ENCODE data around the gene PTPRCAP. TPM values are rescaled to one million over a fixed set of nuclear protein-coding genes. Genes with fewer than 3 reads are reported as not detected.

PTPRCAP gene
- total and polyA plus RNA-seq, 10 of the 15 experiments (the other 5 are each of a cell fraction or from before 2014, with no cell fraction given): 4.7 to 266 (median 125) TPM

DNA sequence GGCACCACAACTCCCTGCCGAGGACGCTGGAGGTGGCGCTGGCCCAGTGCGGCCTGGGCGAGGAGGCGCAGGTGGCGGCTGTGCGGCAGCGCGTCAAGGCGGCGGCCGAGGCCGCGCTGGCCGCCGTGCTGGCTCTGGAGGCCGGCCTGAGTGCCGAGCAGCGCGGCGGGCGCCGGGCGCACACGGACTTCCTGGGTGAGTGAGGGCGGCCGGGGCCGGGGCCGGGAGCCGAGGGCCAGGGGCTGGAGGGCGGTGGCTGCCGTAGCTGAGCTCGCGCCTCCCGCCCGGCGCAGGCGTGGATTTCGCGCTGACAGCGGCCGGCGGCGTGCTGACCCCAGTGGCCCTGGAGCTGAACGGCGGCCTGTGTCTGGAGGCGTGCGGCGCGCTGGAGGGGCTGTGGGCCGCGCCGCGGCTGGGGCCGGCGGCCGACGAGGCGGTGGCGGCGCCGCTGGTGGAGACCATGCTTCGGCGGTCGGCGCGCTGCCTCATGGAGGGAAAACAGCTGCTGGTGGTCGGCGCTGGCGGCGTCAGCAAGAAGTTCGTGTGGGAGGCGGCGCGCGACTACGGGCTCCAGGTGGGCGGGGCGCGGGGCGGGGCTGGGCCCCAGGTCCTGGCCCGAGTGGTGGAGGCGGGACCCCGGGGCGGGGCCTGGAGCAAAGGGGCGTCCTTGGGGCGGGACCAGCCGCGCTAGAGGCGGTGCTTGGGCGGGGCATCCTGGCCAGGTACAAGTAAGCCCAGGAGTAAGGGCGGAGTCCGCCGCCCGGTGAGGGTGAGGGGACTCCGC, 16.6 kb downstream of the PTPRCAP start (continued):
- TF ChIP-seq, protein P1, sequence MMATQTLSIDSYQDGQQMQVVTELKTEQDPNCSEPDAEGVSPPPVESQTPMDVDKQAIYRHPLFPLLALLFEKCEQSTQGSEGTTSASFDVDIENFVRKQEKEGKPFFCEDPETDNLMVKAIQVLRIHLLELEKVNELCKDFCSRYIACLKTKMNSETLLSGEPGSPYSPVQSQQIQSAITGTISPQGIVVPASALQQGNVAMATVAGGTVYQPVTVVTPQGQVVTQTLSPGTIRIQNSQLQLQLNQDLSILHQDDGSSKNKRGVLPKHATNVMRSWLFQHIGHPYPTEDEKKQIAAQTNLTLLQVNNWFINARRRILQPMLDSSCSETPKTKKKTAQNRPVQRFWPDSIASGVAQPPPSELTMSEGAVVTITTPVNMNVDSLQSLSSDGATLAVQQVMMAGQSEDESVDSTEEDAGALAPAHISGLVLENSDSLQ (IDR thresholded peaks at IDR 0.05): peak; percentile 48
- peak; percentile 94 for TF ChIP-seq NR2F1 (conservative IDR thresholded peaks at IDR 0.05)
- TF ChIP-seq EGR1 (IDR thresholded peaks at IDR 0.05; ENCODE audit: borderline replicate concordance in 1 of 2, low read depth in 2 of 2, low read length in 2 of 2): peak in 1 of 2 experiments; percentile 49; a peak in 1 of 3 replicates
- TF ChIP-seq HDAC2 (IDR thresholded peaks at IDR 0.05): no peak
- TF ChIP-seq FOS (IDR thresholded peaks at IDR 0.05; ENCODE audit: borderline replicate concordance, extremely low read depth, insufficient read length): no peak
- no peak for TF ChIP-seq KDM1A (IDR thresholded peaks at IDR 0.05; ENCODE audit: borderline replicate concordance)
- no peak for TF ChIP-seq NRF1 (conservative IDR thresholded peaks at IDR 0.05; ENCODE audit: low read depth, low read length)
- TF ChIP-seq, protein P2, sequence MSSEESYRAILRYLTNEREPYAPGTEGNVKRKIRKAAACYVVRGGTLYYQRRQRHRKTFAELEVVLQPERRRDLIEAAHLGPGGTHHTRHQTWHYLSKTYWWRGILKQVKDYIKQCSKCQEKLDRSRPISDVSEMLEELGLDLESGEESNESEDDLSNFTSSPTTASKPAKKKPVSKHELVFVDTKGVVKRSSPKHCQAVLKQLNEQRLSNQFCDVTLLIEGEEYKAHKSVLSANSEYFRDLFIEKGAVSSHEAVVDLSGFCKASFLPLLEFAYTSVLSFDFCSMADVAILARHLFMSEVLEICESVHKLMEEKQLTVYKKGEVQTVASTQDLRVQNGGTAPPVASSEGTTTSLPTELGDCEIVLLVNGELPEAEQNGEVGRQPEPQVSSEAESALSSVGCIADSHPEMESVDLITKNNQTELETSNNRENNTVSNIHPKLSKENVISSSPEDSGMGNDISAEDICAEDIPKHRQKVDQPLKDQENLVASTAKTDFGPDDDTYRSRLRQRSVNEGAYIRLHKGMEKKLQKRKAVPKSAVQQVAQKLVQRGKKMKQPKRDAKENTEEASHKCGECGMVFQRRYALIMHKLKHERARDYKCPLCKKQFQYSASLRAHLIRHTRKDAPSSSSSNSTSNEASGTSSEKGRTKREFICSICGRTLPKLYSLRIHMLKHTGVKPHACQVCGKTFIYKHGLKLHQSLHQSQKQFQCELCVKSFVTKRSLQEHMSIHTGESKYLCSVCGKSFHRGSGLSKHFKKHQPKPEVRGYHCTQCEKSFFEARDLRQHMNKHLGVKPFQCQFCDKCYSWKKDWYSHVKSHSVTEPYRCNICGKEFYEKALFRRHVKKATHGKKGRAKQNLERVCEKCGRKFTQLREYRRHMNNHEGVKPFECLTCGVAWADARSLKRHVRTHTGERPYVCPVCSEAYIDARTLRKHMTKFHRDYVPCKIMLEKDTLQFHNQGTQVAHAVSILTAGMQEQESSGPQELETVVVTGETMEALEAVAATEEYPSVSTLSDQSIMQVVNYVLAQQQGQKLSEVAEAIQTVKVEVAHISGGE (CRISPR knock-in tag; IDR thresholded peaks at IDR 0.05): no peak
- TF ChIP-seq SP1 (IDR thresholded peaks at IDR 0.05; ENCODE audit: low read depth, low read length): peak; percentile 15
- no peak for TF ChIP-seq SMC3 (IDR thresholded peaks at IDR 0.05; ENCODE audit: borderline replicate concordance, low read length)
- no peak for TF ChIP-seq CHD1 (IDR thresholded peaks at IDR 0.05; ENCODE audit: low read depth, low read length)
- TF ChIP-seq RCOR1 (conservative IDR thresholded peaks at IDR 0.05; ENCODE audit: low read depth, low read length): no peak
- TF ChIP-seq BRCA1 (IDR thresholded peaks at IDR 0.05; ENCODE audit: low read depth, low read length): no peak
- TF ChIP-seq FOXK2 (IDR thresholded peaks at IDR 0.05): no peak
- TF ChIP-seq, protein P3, sequence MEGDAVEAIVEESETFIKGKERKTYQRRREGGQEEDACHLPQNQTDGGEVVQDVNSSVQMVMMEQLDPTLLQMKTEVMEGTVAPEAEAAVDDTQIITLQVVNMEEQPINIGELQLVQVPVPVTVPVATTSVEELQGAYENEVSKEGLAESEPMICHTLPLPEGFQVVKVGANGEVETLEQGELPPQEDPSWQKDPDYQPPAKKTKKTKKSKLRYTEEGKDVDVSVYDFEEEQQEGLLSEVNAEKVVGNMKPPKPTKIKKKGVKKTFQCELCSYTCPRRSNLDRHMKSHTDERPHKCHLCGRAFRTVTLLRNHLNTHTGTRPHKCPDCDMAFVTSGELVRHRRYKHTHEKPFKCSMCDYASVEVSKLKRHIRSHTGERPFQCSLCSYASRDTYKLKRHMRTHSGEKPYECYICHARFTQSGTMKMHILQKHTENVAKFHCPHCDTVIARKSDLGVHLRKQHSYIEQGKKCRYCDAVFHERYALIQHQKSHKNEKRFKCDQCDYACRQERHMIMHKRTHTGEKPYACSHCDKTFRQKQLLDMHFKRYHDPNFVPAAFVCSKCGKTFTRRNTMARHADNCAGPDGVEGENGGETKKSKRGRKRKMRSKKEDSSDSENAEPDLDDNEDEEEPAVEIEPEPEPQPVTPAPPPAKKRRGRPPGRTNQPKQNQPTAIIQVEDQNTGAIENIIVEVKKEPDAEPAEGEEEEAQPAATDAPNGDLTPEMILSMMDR (IDR thresholded peaks at IDR 0.05 in 2 of 3, conservative IDR thresholded peaks at IDR 0.05 in 1 of 3; ENCODE audit: control insufficient read depth in 2 of 3, extremely low read depth in 1 of 3, insufficient read depth in 1 of 3, low read depth in 3 of 3, low read length in 3 of 3): no peak
- TF ChIP-seq, protein P4, sequence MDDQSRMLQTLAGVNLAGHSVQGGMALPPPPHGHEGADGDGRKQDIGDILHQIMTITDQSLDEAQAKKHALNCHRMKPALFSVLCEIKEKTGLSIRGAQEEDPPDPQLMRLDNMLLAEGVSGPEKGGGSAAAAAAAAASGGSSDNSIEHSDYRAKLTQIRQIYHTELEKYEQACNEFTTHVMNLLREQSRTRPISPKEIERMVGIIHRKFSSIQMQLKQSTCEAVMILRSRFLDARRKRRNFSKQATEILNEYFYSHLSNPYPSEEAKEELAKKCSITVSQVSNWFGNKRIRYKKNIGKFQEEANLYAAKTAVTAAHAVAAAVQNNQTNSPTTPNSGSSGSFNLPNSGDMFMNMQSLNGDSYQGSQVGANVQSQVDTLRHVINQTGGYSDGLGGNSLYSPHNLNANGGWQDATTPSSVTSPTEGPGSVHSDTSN (IDR thresholded peaks at IDR 0.05; ENCODE audit: insufficient replicate concordance, low read depth, low read length): peak; percentile 74
- TF ChIP-seq NBN (IDR thresholded peaks at IDR 0.05): no peak
- TF ChIP-seq, protein P5, sequence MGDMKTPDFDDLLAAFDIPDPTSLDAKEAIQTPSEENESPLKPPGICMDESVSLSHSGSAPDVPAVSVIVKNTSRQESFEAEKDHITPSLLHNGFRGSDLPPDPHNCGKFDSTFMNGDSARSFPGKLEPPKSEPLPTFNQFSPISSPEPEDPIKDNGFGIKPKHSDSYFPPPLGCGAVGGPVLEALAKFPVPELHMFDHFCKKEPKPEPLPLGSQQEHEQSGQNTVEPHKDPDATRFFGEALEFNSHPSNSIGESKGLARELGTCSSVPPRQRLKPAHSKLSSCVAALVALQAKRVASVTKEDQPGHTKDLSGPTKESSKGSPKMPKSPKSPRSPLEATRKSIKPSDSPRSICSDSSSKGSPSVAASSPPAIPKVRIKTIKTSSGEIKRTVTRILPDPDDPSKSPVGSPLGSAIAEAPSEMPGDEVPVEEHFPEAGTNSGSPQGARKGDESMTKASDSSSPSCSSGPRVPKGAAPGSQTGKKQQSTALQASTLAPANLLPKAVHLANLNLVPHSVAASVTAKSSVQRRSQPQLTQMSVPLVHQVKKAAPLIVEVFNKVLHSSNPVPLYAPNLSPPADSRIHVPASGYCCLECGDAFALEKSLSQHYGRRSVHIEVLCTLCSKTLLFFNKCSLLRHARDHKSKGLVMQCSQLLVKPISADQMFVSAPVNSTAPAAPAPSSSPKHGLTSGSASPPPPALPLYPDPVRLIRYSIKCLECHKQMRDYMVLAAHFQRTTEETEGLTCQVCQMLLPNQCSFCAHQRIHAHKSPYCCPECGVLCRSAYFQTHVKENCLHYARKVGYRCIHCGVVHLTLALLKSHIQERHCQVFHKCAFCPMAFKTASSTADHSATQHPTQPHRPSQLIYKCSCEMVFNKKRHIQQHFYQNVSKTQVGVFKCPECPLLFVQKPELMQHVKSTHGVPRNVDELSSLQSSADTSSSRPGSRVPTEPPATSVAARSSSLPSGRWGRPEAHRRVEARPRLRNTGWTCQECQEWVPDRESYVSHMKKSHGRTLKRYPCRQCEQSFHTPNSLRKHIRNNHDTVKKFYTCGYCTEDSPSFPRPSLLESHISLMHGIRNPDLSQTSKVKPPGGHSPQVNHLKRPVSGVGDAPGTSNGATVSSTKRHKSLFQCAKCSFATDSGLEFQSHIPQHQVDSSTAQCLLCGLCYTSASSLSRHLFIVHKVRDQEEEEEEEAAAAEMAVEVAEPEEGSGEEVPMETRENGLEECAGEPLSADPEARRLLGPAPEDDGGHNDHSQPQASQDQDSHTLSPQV (IDR thresholded peaks at IDR 0.05): no peak

Measured in GM12878 (cell line).